ENCODE measurements around the gene PGAP3. TPM values are rescaled to one million over a fixed set of nuclear protein-coding genes. Genes with fewer than 3 reads are reported as not detected.

PGAP3 gene
- total and polyA plus RNA-seq, 2 of the 4 experiments (the other 2 are of a cell fraction): 4.3 to 9.8 TPM

- H4K20me1 ChIP-seq (ENCODE audit: insufficient read depth, low read length): peaks cover 55% of the 10 kb centered on the region
- TF ChIP-seq FOS (IDR thresholded peaks at IDR 0.05; ENCODE audit: low read depth, low read length) (no peak), MXI1 (IDR thresholded peaks at IDR 0.05; ENCODE audit: borderline replicate concordance, low read depth, low read length) (no peak), RAD21 (IDR thresholded peaks at IDR 0.05; ENCODE audit: low read length) (no peak), CEBPB (IDR thresholded peaks at IDR 0.05; ENCODE audit: low read depth, low read length) (no peak), RFX5 (IDR thresholded peaks at IDR 0.05; ENCODE audit: low read depth, low read length) (no peak), USF2 (IDR thresholded peaks at IDR 0.05; ENCODE audit: low read depth, low read length) (no peak), MAFK (IDR thresholded peaks at IDR 0.05; ENCODE audit: low read depth, low read length) (no peak)
- peaks cover 25% of the 10 kb centered on the region for H3K4me1 ChIP-seq (ENCODE audit: control insufficient read depth, insufficient read depth, low read length)
- H3K4me2 ChIP-seq (ENCODE audit: low read depth, low read length): no peak overlapping the region
- no peak overlapping the region for H2AK5ac ChIP-seq (ENCODE audit: low read depth, low read length)
- H4K8ac ChIP-seq (ENCODE audit: low read depth in 2 of 2, low read length in 2 of 2): no peak overlapping the region
- ChIA-PET CTCF (interaction anchor here (0.9 kb wide), 1 partner anchor 13 kb away, joined by 4 read pairs; no protein-coding TSS in a partner anchor), POLR2A (ENCODE audit: unreplicated experiment) (no interaction called here)
- in situ Hi-C loops (cut with MboI; ENCODE audit: low sequenced_read_pairs) (no loop called here), dilution Hi-C loops (cut with HindIII; ENCODE audit: low sequenced_read_pairs, unreplicated experiment) (no loop called here), intact Hi-C loops (cut with micrococcal nuclease) (no loop called here)
- H3K14ac ChIP-seq (replicated peaks; ENCODE audit: low read depth, low read length): no peak overlapping the region
- no peaks in the 10 kb centered on the region for H3K36me3 ChIP-seq (ENCODE audit: control insufficient read depth, insufficient read depth, low read length)
- H2AFZ ChIP-seq (replicated peaks; ENCODE audit: low read length, poor library complexity): no peak overlapping the region
- H3K18ac ChIP-seq (ENCODE audit: low read depth, low read length): no peak overlapping the region
- no peak overlapping the region for H3K4ac ChIP-seq (ENCODE audit: low read depth, low read length)
- H3K9me3 ChIP-seq (ENCODE audit: control insufficient read depth, insufficient read depth, low read length): no peaks in the 10 kb centered on the region
- no peaks in the 10 kb centered on the region for H3K27me3 ChIP-seq (ENCODE audit: control insufficient read depth, insufficient read depth, low read length)
- H2BK5ac ChIP-seq (ENCODE audit: low read depth, low read length, poor library complexity, severe bottlenecking): no peak overlapping the region
- H3K56ac ChIP-seq (ENCODE audit: extremely low read depth, insufficient read depth, low read length): no peak overlapping the region
- no peak overlapping the region for H4K91ac ChIP-seq (ENCODE audit: insufficient read depth, low read depth, low read length)
- no peak overlapping the region for H2BK20ac ChIP-seq (ENCODE audit: low read depth, low read length)
- no peak overlapping the region for H4K5ac ChIP-seq (ENCODE audit: low read depth, low read length)
- no peak overlapping the region for H3K9ac ChIP-seq (ENCODE audit: low read depth, low read length)
- peaks cover 43 to 95% of the 10 kb centered on the region in 2 experiments for H3K79me1 ChIP-seq (ENCODE audit: low read depth in 1 of 2, low read length in 2 of 2)
- no peak overlapping the region for H3K27ac ChIP-seq (ENCODE audit: insufficient read depth, low read length)
- H3K4me3 ChIP-seq (ENCODE audit: insufficient read depth, low read depth, low read length): no peak overlapping the region
- no peak for ATAC-seq (ENCODE audit: low read depth)
- no peak overlapping the region for H2BK120ac ChIP-seq (ENCODE audit: low read depth, low read length)
- DNase-seq: no peak
- whole genome bisulfite sequencing, 2 experiments (ENCODE audit: extremely low coverage in 2 of 2, insufficient read length in 1 of 2): 100% methylated on average over 2 of the region's 4 CpGs; no CpG with 5 or more reads in 1 of the 2 experiments
- H2AK9ac ChIP-seq (replicated peaks; ENCODE audit: low read depth, low read length, poor library complexity): no peak overlapping the region
- H3K9me1 ChIP-seq (ENCODE audit: insufficient read depth, low read length): peaks cover 45% of the 10 kb centered on the region
- H3K23ac ChIP-seq (ENCODE audit: low read depth, low read length): no peak overlapping the region
- no peak overlapping the region for H2BK15ac ChIP-seq (ENCODE audit: low read depth, low read length)
- BruUV-seq (replicated peaks): no TSS peak
These were observed 46.8 kb downstream of the PGAP3 start for GRCh38 chr17:39641097-39641496.

All from IMR-90 (cell line).